CD8-positive, alpha-beta memory T cell (primary cell): ENCODE results near the gene HMCN2. TPM values are rescaled to one million over a fixed set of nuclear protein-coding genes. Genes with fewer than 3 reads are reported as not detected.

Source experiments
- CTCF ChIA-PET: fragments of 350-600 bp; sonication (Branson Sonifier 250); formaldehyde crosslinking; loops from one replicate; lab custom pipeline; 2021; ENCODE audit warnings: antibody characterized with exemption; lab: Charles Lee
- POLR2A ChIA-PET: fragments of 350-600 bp; sonication (Branson Sonifier 250); formaldehyde crosslinking; loops from one replicate; lab custom pipeline; 2021; ENCODE audit warnings: antibody characterized with exemption; lab: Charles Lee
- DNase-seq, 5 donors: peaks; one replicate each; pipeline versions ENCODE4 v3.0.0 to v3.0.0-alpha.2; 2020 to 2022; ENCODE audit warnings: mixed read lengths in 1 of 5
- H3K27ac ChIP-seq: one replicate; pipeline ENCODE4 v1.7.0; 2013; ENCODE audit warnings: low read depth, mild to moderate bottlenecking, low read length, moderate library complexity
- H3K27me3 ChIP-seq: 2 replicates; pipeline ENCODE4 v1.7.0; 2013; ENCODE audit warnings: low read length, mild to moderate bottlenecking; ENCODE audit not compliant: insufficient read depth, poor library complexity, severe bottlenecking
- H3K36me3 ChIP-seq: 2 replicates; pipeline ENCODE4 v1.7.0; 2013; ENCODE audit warnings: mild to moderate bottlenecking, low read length, moderate library complexity; ENCODE audit not compliant: insufficient read depth
- H3K4me1 ChIP-seq: 2 replicates; pipeline ENCODE4 v1.7.0; 2013; ENCODE audit warnings: mild to moderate bottlenecking, low read length, moderate library complexity; ENCODE audit not compliant: insufficient read depth
- H3K4me3 ChIP-seq: 2 replicates; pipeline ENCODE4 v1.7.0; 2013; ENCODE audit warnings: mild to moderate bottlenecking, low read length
- H3K9me3 ChIP-seq: 2 replicates; pipeline ENCODE4 v1.7.0; 2013; ENCODE audit warnings: mild to moderate bottlenecking, low read length
- H3K27ac Mint-ChIP-seq, 8 donors: one replicate each; pipeline ENCODE4 v1.8.0; 2020 to 2021; ENCODE audit warnings: mixed read lengths in 8 of 8, mild to moderate bottlenecking in 6 of 8, inconsistent platforms in 3 of 8, moderate library complexity in 3 of 8
- H3K27me3 Mint-ChIP-seq, 2 donors: one replicate each; pipeline ENCODE4 v1.8.0; 2020 to 2021; ENCODE audit warnings: mixed read lengths in 2 of 2, mild to moderate bottlenecking in 1 of 2, moderate library complexity in 1 of 2
- H3K36me3 Mint-ChIP-seq, 3 donors: one replicate each; pipeline ENCODE4 v1.8.0; 2020 to 2021; ENCODE audit warnings: mixed read lengths in 3 of 3, inconsistent platforms in 1 of 3, mild to moderate bottlenecking in 1 of 3
- H3K4me1 Mint-ChIP-seq, 3 donors: one replicate each; pipeline ENCODE4 v1.8.0; 2020 to 2021; ENCODE audit warnings: mixed read lengths in 3 of 3, inconsistent platforms in 1 of 3, mild to moderate bottlenecking in 1 of 3
- H3K4me3 Mint-ChIP-seq, 7 donors: one replicate each; pipeline ENCODE4 v1.8.0; 2020 to 2021; ENCODE audit warnings: mixed read lengths in 7 of 7, mild to moderate bottlenecking in 6 of 7, moderate library complexity in 4 of 7, inconsistent platforms in 2 of 7
- H3K9me3 Mint-ChIP-seq, 5 donors: one replicate each; pipeline ENCODE4 v1.8.0; 2020 to 2022; ENCODE audit warnings: mixed read lengths in 5 of 5, mild to moderate bottlenecking in 3 of 5, moderate library complexity in 2 of 5, inconsistent platforms in 1 of 5
- polyA plus RNA-seq: library from polyadenylated mRNA; unstranded; fragments of 300-500 nt; fragmentation: Illumina TruSeq; gene quantifications from one replicate; pipeline ENCODE4 v1.2.3, GENCODE V29; 2021
- total RNA-seq, 2 experiments: library from RNA; stranded (reverse); gene quantifications; one replicate each; pipeline ENCODE4 v1.2.3, GENCODE V29; 2021

HMCN2 gene
- total and polyA plus RNA-seq, 3 experiments from 2014 or later, result not detected

DNA sequence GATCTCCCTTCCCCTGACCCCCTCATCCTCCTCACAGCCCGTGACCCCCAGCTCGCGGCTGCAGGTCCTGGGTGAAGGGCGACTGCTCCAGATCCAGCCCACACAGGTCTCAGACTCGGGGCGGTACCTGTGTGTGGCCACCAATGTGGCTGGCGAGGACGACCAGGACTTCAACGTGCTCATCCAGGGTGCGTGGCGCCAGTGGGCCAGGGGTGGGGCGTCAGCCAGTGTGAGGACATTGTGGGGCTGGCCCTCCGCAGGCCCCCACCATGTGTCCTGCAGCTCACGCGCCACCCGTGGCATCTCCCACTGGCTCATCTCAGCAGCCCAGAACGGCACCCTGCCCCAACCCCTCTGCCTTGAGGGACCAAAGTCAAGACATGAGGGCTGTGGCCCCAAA, 112.1 kb downstream of the HMCN2 start:
- Histone ChIP-seq H3K4me3 (no peak overlapping the region), H3K27ac (no peak overlapping the region), H3K27me3 (no peaks in the 10 kb centered on the region), H3K9me3 (no peaks in the 10 kb centered on the region), H3K4me1 (no peaks in the 10 kb centered on the region), H3K36me3 (no peaks in the 10 kb centered on the region)
- no peaks in the 10 kb centered on the region for H3K4me1 Mint-ChIP-seq
- H3K4me3 Mint-ChIP-seq, result no peak overlapping the region
- ChIA-PET CTCF (no interaction called here), POLR2A (no interaction called here)
- H3K27me3 Mint-ChIP-seq, result peaks cover 1 to 8% of the 10 kb centered on the region in 2 donors
- H3K36me3 Mint-ChIP-seq, result no peaks in the 10 kb centered on the region
- DNase-seq, result no peak
- H3K27ac Mint-ChIP-seq, result no peak overlapping the region
- no peaks in the 10 kb centered on the region for H3K9me3 Mint-ChIP-seq

DNA sequence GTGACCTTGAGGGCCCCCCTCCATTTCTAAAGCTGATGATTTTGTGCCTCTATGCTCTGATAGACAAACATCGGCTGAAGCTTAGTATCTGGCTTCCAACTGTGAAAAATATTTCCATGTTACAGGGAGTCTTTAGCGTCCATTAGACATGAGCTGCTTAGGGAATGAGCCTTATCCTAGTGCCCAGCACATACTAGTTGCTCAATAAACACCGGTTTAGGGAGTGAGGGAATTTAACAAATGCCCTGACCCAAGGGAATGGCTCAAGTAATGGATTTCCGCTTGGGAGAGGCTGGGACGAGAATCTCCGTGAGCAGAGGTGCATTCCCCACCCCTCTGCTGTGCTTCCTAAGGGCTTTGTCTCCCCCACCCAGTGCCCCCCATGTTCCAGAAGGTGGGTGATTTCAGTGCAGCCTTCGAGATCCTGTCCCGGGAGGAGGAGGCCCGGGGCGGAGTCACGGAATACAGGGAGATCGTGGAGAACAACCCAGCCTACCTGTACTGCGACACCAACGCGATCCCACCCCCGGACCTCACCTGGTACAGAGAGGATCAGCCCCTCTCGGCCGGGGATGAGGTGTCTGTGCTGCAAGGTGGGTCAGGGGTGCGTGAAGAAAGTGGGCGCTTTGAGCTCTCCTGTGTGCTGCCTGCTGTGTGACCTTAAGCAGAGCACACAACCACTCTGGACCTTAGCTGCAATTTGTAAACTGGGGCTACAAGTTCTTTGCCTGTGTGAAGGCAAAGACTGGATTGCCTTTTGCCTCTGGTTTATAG, 113.5 kb downstream of the HMCN2 start:
- Histone ChIP-seq H3K36me3 (no peaks in the 10 kb centered on the region), H3K4me3 (no peak overlapping the region), H3K9me3 (no peaks in the 10 kb centered on the region), H3K4me1 (no peaks in the 10 kb centered on the region), H3K27me3 (no peaks in the 10 kb centered on the region), H3K27ac (no peak overlapping the region)
- Mint-ChIP-seq H3K4me1 (no peaks in the 10 kb centered on the region), H3K36me3 (no peaks in the 10 kb centered on the region), H3K27ac (no peak overlapping the region), H3K4me3 (no peak overlapping the region), H3K9me3 (no peaks in the 10 kb centered on the region), H3K27me3 (peaks cover 0 to 8% of the 10 kb centered on the region in 2 donors)
- ChIA-PET POLR2A (no interaction called here), CTCF (no interaction called here)
- no peak for DNase-seq

DNA sequence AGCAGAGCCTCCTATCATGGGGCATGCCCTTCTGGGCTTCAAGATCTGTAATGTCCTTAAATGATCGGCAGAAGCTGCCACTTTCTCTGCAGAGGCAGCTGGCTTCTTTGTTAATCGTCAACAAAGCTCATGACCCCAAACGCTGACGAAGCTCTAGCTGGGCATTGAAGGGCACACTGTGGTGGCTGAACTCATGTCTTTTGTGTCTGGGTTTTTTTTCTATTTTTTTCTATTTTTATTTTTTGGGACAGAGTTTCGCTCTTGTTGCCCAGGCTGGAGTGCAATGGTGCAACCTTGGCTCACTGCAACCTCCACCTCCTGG, 114.0 kb downstream of the HMCN2 start:
- Histone ChIP-seq H3K36me3 (no peaks in the 10 kb centered on the region), H3K4me3 (no peak overlapping the region), H3K27ac (no peak overlapping the region), H3K27me3 (no peaks in the 10 kb centered on the region), H3K9me3 (no peaks in the 10 kb centered on the region), H3K4me1 (no peaks in the 10 kb centered on the region)
- ChIA-PET CTCF (no interaction called here), POLR2A (no interaction called here)
- Mint-ChIP-seq H3K4me3 (no peak overlapping the region), H3K4me1 (no peaks in the 10 kb centered on the region), H3K27me3 (peaks cover 0 to 8% of the 10 kb centered on the region in 2 donors), H3K36me3 (no peaks in the 10 kb centered on the region), H3K9me3 (no peaks in the 10 kb centered on the region), H3K27ac (no peak overlapping the region)
- no peak for DNase-seq

DNA sequence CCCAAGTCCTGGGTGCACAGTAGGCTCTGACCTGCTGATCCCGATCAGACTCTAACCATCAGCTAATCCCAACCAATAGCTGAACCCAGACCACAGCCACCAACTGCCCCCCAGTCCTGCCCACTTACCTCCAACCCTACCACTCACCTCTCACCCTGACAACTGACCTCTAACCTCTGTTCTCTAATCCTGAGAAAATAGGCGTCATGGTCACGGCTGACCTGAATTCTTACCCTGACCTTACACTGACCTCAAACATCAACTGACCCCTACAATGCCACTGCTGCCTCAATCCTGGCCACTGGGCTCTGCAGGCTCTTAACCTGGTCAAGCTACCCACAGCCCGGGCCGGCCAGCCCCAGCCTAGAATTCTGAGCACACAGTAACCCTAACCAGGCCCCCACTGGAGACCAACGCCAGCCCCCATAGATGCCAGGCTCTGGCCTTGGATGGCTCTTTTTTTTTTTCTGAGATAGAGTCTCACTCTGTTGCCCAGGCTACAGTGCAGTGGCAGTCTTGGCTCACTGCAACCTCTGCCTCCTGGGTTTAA, 115.4 kb downstream of the HMCN2 start:
- no peak overlapping the region for H3K27ac ChIP-seq
- H3K36me3 Mint-ChIP-seq, result no peaks in the 10 kb centered on the region
- H3K4me3 Mint-ChIP-seq, result no peak overlapping the region
- DNase-seq, result no peak
- H3K4me1 ChIP-seq, result no peaks in the 10 kb centered on the region
- H3K9me3 ChIP-seq, result no peaks in the 10 kb centered on the region
- H3K27ac Mint-ChIP-seq, result no peak overlapping the region
- H3K27me3 Mint-ChIP-seq, result peaks cover 0 to 8% of the 10 kb centered on the region in 2 donors
- no peak overlapping the region for H3K4me3 ChIP-seq
- no peaks in the 10 kb centered on the region for H3K27me3 ChIP-seq
- H3K36me3 ChIP-seq, result no peaks in the 10 kb centered on the region
- H3K9me3 Mint-ChIP-seq, result no peaks in the 10 kb centered on the region
- CTCF ChIA-PET, result no interaction called here
- H3K4me1 Mint-ChIP-seq, result no peaks in the 10 kb centered on the region
- POLR2A ChIA-PET, result no interaction called here

DNA sequence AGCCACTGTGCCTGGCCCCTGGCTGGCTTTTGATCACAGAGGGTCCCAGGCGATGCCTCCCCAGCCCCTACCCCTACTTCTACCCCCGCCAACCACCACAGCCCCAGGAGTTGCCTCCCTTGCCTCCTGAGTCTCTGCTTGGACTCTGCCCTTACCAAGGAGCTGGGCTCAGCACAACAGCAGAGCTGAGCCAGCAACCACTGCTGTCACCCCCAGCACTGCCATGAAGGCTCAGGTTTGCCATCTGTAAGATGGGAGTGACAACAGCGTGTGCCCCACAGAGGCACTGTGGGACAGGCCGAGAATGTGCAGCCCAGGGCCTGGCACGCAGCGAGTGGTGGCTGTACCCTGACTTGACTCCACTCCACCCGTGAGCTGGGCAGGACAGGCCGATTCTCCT, 116.1 kb downstream of the HMCN2 start:
- no peak overlapping the region for H3K4me3 Mint-ChIP-seq
- CTCF ChIA-PET, result no interaction called here

DNA sequence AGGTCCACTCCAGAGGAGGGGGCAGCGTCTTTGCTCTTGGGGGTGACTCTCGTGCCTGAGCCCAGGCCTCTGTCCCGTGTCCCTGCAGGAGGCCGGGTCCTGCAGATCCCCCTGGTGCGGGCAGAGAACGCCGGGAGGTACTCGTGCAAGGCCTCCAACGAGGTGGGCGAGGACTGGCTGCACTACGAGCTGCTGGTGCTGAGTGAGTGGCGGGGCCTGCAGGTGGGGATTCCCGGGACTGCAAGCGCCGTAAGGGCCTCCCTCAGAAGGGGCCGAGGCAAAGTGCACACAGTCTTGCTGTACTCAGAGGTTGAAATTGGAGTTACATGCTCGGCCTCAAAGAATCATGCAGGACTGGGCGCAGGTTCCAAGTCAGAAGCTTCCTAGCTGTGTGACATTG, 116.5 kb downstream of the HMCN2 start:
- Mint-ChIP-seq H3K4me3 (no peak overlapping the region), H3K9me3 (no peaks in the 10 kb centered on the region), H3K27ac (no peak overlapping the region), H3K4me1 (no peaks in the 10 kb centered on the region), H3K36me3 (no peaks in the 10 kb centered on the region), H3K27me3 (peaks cover 0 to 8% of the 10 kb centered on the region in 2 donors)
- Histone ChIP-seq H3K9me3 (no peaks in the 10 kb centered on the region), H3K4me1 (no peaks in the 10 kb centered on the region), H3K4me3 (no peak overlapping the region), H3K36me3 (no peaks in the 10 kb centered on the region), H3K27ac (no peak overlapping the region), H3K27me3 (no peaks in the 10 kb centered on the region)
- DNase-seq, result no peak
- POLR2A ChIA-PET, result no interaction called here
- CTCF ChIA-PET, result no interaction called here

More for the DNA sequence above, 116.1 kb downstream of the HMCN2 start:
- Mint-ChIP-seq H3K27me3 (peaks cover 0 to 8% of the 10 kb centered on the region in 2 donors), H3K27ac (no peak overlapping the region), H3K9me3 (no peaks in the 10 kb centered on the region), H3K4me1 (no peaks in the 10 kb centered on the region), H3K36me3 (no peaks in the 10 kb centered on the region)
- Histone ChIP-seq H3K9me3 (no peaks in the 10 kb centered on the region), H3K27ac (no peak overlapping the region), H3K4me3 (no peak overlapping the region), H3K36me3 (no peaks in the 10 kb centered on the region), H3K4me1 (no peaks in the 10 kb centered on the region), H3K27me3 (no peaks in the 10 kb centered on the region)
- no peak for DNase-seq
- POLR2A ChIA-PET, result no interaction called here

DNA sequence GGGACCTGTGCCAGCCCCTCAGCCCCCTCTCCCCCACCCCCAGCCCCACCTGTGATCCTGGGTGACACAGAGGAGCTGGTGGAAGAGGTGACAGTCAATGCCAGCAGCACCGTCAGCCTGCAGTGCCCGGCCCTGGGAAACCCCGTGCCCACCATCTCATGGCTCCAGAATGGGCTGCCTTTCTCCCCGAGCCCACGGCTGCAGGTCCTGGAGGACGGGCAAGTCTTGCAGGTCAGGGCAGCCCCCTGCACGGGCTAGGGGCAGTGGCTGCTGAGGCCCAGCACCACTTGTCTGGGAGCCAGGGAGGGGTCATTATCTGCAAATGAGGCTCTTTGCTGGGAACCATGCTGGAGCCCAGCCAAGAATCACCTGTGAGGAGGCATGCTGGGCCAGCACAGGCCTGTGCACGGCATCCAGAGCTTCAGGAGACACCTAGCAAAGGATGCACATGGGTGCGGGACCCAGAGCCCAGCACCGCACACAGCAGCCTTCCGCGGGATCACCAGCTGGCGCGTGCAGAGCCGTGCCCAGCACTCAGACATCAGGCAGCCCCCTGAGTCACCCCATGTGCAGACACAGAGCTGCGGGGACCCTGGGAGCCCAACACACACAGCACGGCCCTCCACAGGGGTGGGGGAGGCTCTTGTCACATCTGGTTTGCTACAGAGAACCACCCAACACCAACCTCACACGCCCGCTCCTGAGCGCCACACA, 117.2 kb downstream of the HMCN2 start:
- DNase-seq, result no peak
- no peaks in the 10 kb centered on the region for H3K4me1 Mint-ChIP-seq
- H3K27me3 ChIP-seq, result no peaks in the 10 kb centered on the region
- H3K4me3 Mint-ChIP-seq, result no peak overlapping the region
- H3K9me3 ChIP-seq, result no peaks in the 10 kb centered on the region
- no peak overlapping the region for H3K27ac ChIP-seq
- CTCF ChIA-PET, result no interaction called here
- no peaks in the 10 kb centered on the region for H3K36me3 ChIP-seq
- no peak overlapping the region for H3K4me3 ChIP-seq
- H3K36me3 Mint-ChIP-seq, result no peaks in the 10 kb centered on the region
- H3K4me1 ChIP-seq, result no peaks in the 10 kb centered on the region
- no peak overlapping the region for H3K27ac Mint-ChIP-seq
- peaks cover 0 to 5% of the 10 kb centered on the region in 2 donors for H3K27me3 Mint-ChIP-seq
- H3K9me3 Mint-ChIP-seq, result no peaks in the 10 kb centered on the region
- POLR2A ChIA-PET, result no interaction called here

DNA sequence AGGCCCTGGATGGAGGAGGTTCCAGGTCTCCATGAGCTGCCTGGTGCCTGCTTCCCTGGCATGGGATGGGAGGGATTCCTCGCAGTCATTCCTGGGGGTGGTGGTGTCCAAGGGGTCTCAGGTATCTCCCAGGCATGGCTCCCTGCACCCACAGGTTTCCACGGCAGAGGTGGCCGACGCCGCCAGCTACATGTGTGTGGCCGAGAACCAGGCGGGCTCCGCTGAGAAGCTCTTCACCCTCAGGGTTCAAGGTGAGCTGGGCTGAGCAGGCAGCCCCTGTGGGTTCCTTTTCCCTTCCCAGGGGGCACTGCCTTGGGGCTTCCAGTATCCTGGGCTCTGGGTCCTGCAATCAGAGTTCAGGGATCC, 117.8 kb downstream of the HMCN2 start:
- no peak for DNase-seq
- Histone ChIP-seq H3K27ac (no peak overlapping the region), H3K27me3 (no peaks in the 10 kb centered on the region), H3K36me3 (no peaks in the 10 kb centered on the region), H3K4me1 (no peaks in the 10 kb centered on the region), H3K4me3 (no peak overlapping the region), H3K9me3 (no peaks in the 10 kb centered on the region)
- Mint-ChIP-seq H3K9me3 (no peaks in the 10 kb centered on the region), H3K36me3 (no peaks in the 10 kb centered on the region), H3K27ac (no peak overlapping the region), H3K4me1 (no peaks in the 10 kb centered on the region), H3K27me3 (peaks cover 0 to 5% of the 10 kb centered on the region in 2 donors), H3K4me3 (no peak overlapping the region)
- ChIA-PET POLR2A (no interaction called here), CTCF (no interaction called here)
